ENCODE data around the gene GRID1. TPM values are rescaled to one million over a fixed set of nuclear protein-coding genes. Genes with fewer than 3 reads are reported as not detected.

Gene GRID1
- total and polyA plus RNA-seq, 8 donors = 0.31 to 8.5 (median 1.0) TPM; not detected in 1

- Histone ChIP-seq H3K36me3 (no peaks in the 10 kb centered on the region), H3K9me3 (peaks cover 0 to 7% (median 2%) of the 10 kb centered on the region in 4 donors), H3K27me3 (peaks cover 0 to 45% (median 10%) of the 10 kb centered on the region in 3 donors), H3K4me3 (no peak overlapping the region), H3K27ac (no peak overlapping the region), H3K4me1 (peaks cover 7 to 11% (median 8%) of the 10 kb centered on the region in 4 donors)
- 74 to 87% (median 81%) methylated on average over 12 of the region's 12 CpGs for WGBS, 5 donors
- peak in 1 of 2 donors; percentile 17 for DNase-seq
- intact Hi-C loops (cut with DNase I; ENCODE audit: low total_unique reads) = no loop called here
- TF ChIP-seq EP300 (IDR thresholded peaks at IDR 0.05) (no peak), POLR2AphosphoS5 (IDR thresholded peaks at IDR 0.05) (no peak), POLR2A (IDR thresholded peaks at IDR 0.05) (no peak), CTCF (IDR thresholded peaks at IDR 0.05) (no peak)
Observed at GRCh38 chr10:86267286-86268195, 99.1 kb downstream of the GRID1 start.

- DNase-seq = peak in 1 of 2 donors; percentile 17
- no peak overlapping the region for H3K4me3 ChIP-seq
- no peaks in the 10 kb centered on the region for H3K36me3 ChIP-seq
- 81 to 93% (median 89%) methylated on average over 7 of the region's 7 CpGs for WGBS, 5 donors
- H3K27ac ChIP-seq = no peak overlapping the region
- no peaks in the 10 kb centered on the region for H3K9me3 ChIP-seq
- peaks cover 10 to 20% (median 14%) of the 10 kb centered on the region in 4 donors for H3K4me1 ChIP-seq
- H3K27me3 ChIP-seq = peaks cover 0 to 53% (median 10%) of the 10 kb centered on the region in 3 donors
- intact Hi-C loops (cut with DNase I; ENCODE audit: low total_unique reads) = no loop called here
- no peak for TF ChIP-seq CTCF (IDR thresholded peaks at IDR 0.05)
- no peak for TF ChIP-seq POLR2AphosphoS5 (IDR thresholded peaks at IDR 0.05)
- no peak for TF ChIP-seq EP300 (IDR thresholded peaks at IDR 0.05)
- no peak for TF ChIP-seq POLR2A (IDR thresholded peaks at IDR 0.05)
Observed at GRCh38 chr10:86266446-86267242, 100.0 kb downstream of the GRID1 start.

GRCh38 chr10:86265895-86266259 lies 100.7 kb downstream of the GRID1 start:
- WGBS, 5 donors = 65 to 84% (median 69%) methylated on average over 3 of the region's 3 CpGs
- peaks cover 10 to 20% (median 14%) of the 10 kb centered on the region in 4 donors for H3K4me1 ChIP-seq
- intact Hi-C loops (cut with DNase I; ENCODE audit: low total_unique reads) = no loop called here
- H3K4me3 ChIP-seq = no peak overlapping the region
- H3K9me3 ChIP-seq = no peaks in the 10 kb centered on the region
- H3K27ac ChIP-seq = no peak overlapping the region
- TF ChIP-seq POLR2A (IDR thresholded peaks at IDR 0.05) (no peak), POLR2AphosphoS5 (IDR thresholded peaks at IDR 0.05) (no peak), CTCF (IDR thresholded peaks at IDR 0.05) (no peak)
- peaks cover 0 to 60% (median 10%) of the 10 kb centered on the region in 3 donors for H3K27me3 ChIP-seq
- no peaks in the 10 kb centered on the region for H3K36me3 ChIP-seq
- peak in 1 of 2 donors; percentile 3 for DNase-seq

- H3K9me3 ChIP-seq = no peaks in the 10 kb centered on the region
- intact Hi-C loops (cut with DNase I; ENCODE audit: low total_unique reads) = no loop called here
- H3K4me3 ChIP-seq = no peak overlapping the region
- 70 to 78% (median 71%) methylated on average over 8 of the region's 8 CpGs for WGBS, 5 donors
- no peak for TF ChIP-seq CTCF (IDR thresholded peaks at IDR 0.05)
- no peak for TF ChIP-seq POLR2A (IDR thresholded peaks at IDR 0.05)
- TF ChIP-seq POLR2AphosphoS5 (IDR thresholded peaks at IDR 0.05) = no peak
- TF ChIP-seq EP300 (IDR thresholded peaks at IDR 0.05) = no peak
- DNase-seq = no peak
- H3K27ac ChIP-seq = no peak overlapping the region
- peaks cover 10 to 20% (median 14%) of the 10 kb centered on the region in 4 donors for H3K4me1 ChIP-seq
- peaks cover 0 to 61% (median 10%) of the 10 kb centered on the region in 3 donors for H3K27me3 ChIP-seq
- H3K36me3 ChIP-seq = no peaks in the 10 kb centered on the region
Observed at GRCh38 chr10:86265236-86265894, 101.2 kb downstream of the GRID1 start.
